Measurements from ENCODE around the gene PLEKHA3.

PLEKHA3 gene

GRCh38 chr2:178478439-178479274, 1.6 kb upstream of the PLEKHA3 start, which contains the start of gene FKBP7:
TSS of gene FKBP7 (minus strand) at chr2:178478600. CDS start at chr2:178478499, 101 bp downstream.
- DNase-seq (ENCODE audit: low read depth in 3 of 3), result peak; percentile 61 to 70 (median 70)

- no peak for DNase-seq (ENCODE audit: low read depth in 3 of 3)
These were observed 1.0 kb upstream of the PLEKHA3 start for GRCh38 chr2:178479275-178479616.

- no peak for DNase-seq (ENCODE audit: low read depth in 3 of 3)
These were observed 465 bp upstream of the PLEKHA3 start for GRCh38 chr2:178479758-178480226.

- no peak for DNase-seq (ENCODE audit: low read depth in 3 of 3)
These were observed 2.2 kb downstream of the PLEKHA3 start for GRCh38 chr2:178482437-178482836.

- DNase-seq (ENCODE audit: low read depth in 3 of 3), result no peak
These were observed 4.2 kb downstream of the PLEKHA3 start for GRCh38 chr2:178484245-178485041.

- no peak for DNase-seq (ENCODE audit: low read depth in 3 of 3)
These were observed 5.1 kb downstream of the PLEKHA3 start for GRCh38 chr2:178485356-178485755.

GRCh38 chr2:178491612-178492011, 11.4 kb downstream of the PLEKHA3 start:
- DNase-seq (ENCODE audit: low read depth in 3 of 3), result no peak

GRCh38 chr2:178496049-178496448, 15.8 kb downstream of the PLEKHA3 start:
- no peak for DNase-seq (ENCODE audit: low read depth in 3 of 3)

GRCh38 chr2:178498137-178498536, 17.9 kb downstream of the PLEKHA3 start:
- DNase-seq (ENCODE audit: low read depth in 3 of 3), result no peak

- no peak for DNase-seq (ENCODE audit: low read depth in 3 of 3)
These were observed 19.4 kb downstream of the PLEKHA3 start for GRCh38 chr2:178499640-178500039.

- no peak for DNase-seq (ENCODE audit: low read depth in 3 of 3)
These were observed 22.5 kb downstream of the PLEKHA3 start for GRCh38 chr2:178502751-178503150.

- no peak for DNase-seq (ENCODE audit: low read depth in 3 of 3)
These were observed 25.8 kb downstream of the PLEKHA3 start for GRCh38 chr2:178506101-178506500.

GRCh38 chr2:178506524-178506923, 26.3 kb downstream of the PLEKHA3 start:
- no peak for DNase-seq (ENCODE audit: low read depth in 3 of 3)

- no peak for DNase-seq (ENCODE audit: low read depth in 3 of 3)
These were observed 26.7 kb downstream of the PLEKHA3 start for GRCh38 chr2:178506949-178507348.

GRCh38 chr2:178508646-178509045, 28.4 kb downstream of the PLEKHA3 start:
- DNase-seq (ENCODE audit: low read depth in 3 of 3), result no peak

GRCh38 chr2:178510384-178510783, 30.1 kb downstream of the PLEKHA3 start:
- no peak for DNase-seq (ENCODE audit: low read depth in 3 of 3)

GRCh38 chr2:178512484-178512883, 32.2 kb downstream of the PLEKHA3 start:
- no peak for DNase-seq (ENCODE audit: low read depth in 3 of 3)

- no peak for DNase-seq (ENCODE audit: low read depth in 3 of 3)
These were observed 33.6 kb downstream of the PLEKHA3 start for GRCh38 chr2:178513876-178514275.

GRCh38 chr2:178514664-178515063, 34.4 kb downstream of the PLEKHA3 start:
- DNase-seq (ENCODE audit: low read depth in 3 of 3), result peak in 1 of 3 experiments; percentile 5

- DNase-seq (ENCODE audit: low read depth in 3 of 3), result no peak
These were observed 37.2 kb downstream of the PLEKHA3 start for GRCh38 chr2:178517496-178517895.

GRCh38 chr2:178521304-178522150, 41.3 kb downstream of the PLEKHA3 start:
- DNase-seq (ENCODE audit: low read depth in 3 of 3), result no peak

Measured in stimulated activated CD4-positive, alpha-beta T cell treated with anti-CD3 and anti-CD28 coated beads, TNF-alpha, amount 100 ng/mL, for 4 hours (primary cell).